Liver (tissue), 9 donors: ENCODE measurements around the gene DCBLD2. TPM values are rescaled to one million over a fixed set of nuclear protein-coding genes. Genes with fewer than 3 reads are reported as not detected.

ENCODE experiments used
- DNase-seq: peaks from one replicate; pipeline ENCODE4 v3.0.0-alpha.2; 2017; ENCODE audit warnings: low spot score
- H3K27ac ChIP-seq, 2 donors: one replicate each; pipeline ENCODE4 v1.7.0; 2013; ENCODE audit warnings: inconsistent platforms in 2 of 2, low read length in 2 of 2, control low read depth in 1 of 2, low read depth in 1 of 2, mild to moderate bottlenecking in 1 of 2
- H3K27me3 ChIP-seq, 4 donors: one replicate each; pipeline versions ENCODE4 v1.6.1 to v1.7.0; 2013; ENCODE audit warnings: low read length in 3 of 4, inconsistent platforms in 1 of 4, mild to moderate bottlenecking in 1 of 4, moderate library complexity in 1 of 4; ENCODE audit not compliant: control insufficient read depth in 4 of 4, insufficient read depth in 4 of 4
- H3K36me3 ChIP-seq, 4 donors: one replicate each; pipeline versions ENCODE4 v1.6.1 to v1.7.0; 2013; ENCODE audit warnings: low read length in 3 of 4, mild to moderate bottlenecking in 3 of 4, low read depth in 1 of 4, moderate library complexity in 1 of 4; ENCODE audit not compliant: control insufficient read depth in 4 of 4, insufficient read depth in 3 of 4
- H3K4me1 ChIP-seq, 4 donors: one replicate each; pipeline versions ENCODE4 v1.6.1 to v1.7.0; 2013; ENCODE audit warnings: low read length in 3 of 4, mild to moderate bottlenecking in 3 of 4, moderate library complexity in 1 of 4; ENCODE audit not compliant: control insufficient read depth in 4 of 4, insufficient read depth in 4 of 4
- H3K4me3 ChIP-seq, 3 donors: one replicate each; pipeline versions ENCODE4 v1.6.1 to v1.7.0; 2013; ENCODE audit warnings: low read length in 3 of 3, control low read depth in 1 of 3, low read depth in 1 of 3, mild to moderate bottlenecking in 1 of 3
- H3K9ac ChIP-seq, 2 donors: one replicate each; pipeline ENCODE4 v1.7.0; 2013; ENCODE audit warnings: low read length in 2 of 2, mild to moderate bottlenecking in 2 of 2, moderate library complexity in 2 of 2, control low read depth in 1 of 2, low read depth in 1 of 2
- H3K9me3 ChIP-seq, 4 donors: one replicate each; pipeline versions ENCODE4 v1.6.1 to v1.7.0; 2013; ENCODE audit warnings: low read length in 3 of 4; ENCODE audit not compliant: control insufficient read depth in 4 of 4
- EGR1 ChIP-seq, 2 donors: IDR thresholded peaks; 2 replicates each; pipeline ENCODE4 v1.6.1; 2016 to 2018; ENCODE audit warnings: antibody characterized with exemption in 2 of 2, low read depth in 2 of 2
- FOXA2 ChIP-seq: IDR thresholded peaks from 2 replicates; pipeline ENCODE4 v1.6.1; 2016; ENCODE audit warnings: antibody characterized with exemption
- GABPA ChIP-seq, 2 donors: IDR thresholded peaks in 1 of 2; conservative IDR thresholded peaks in 1 of 2; 2 replicates each; pipeline ENCODE4 v1.6.1; 2016; ENCODE audit warnings: antibody characterized with exemption in 2 of 2, mild to moderate bottlenecking in 1 of 2, moderate library complexity in 1 of 2
- HNF4A ChIP-seq, 2 donors: conservative IDR thresholded peaks; 2 replicates each; pipeline ENCODE4 v1.6.1; 2016; ENCODE audit warnings: antibody characterized with exemption in 2 of 2, mild to moderate bottlenecking in 2 of 2
- HNF4G ChIP-seq: IDR thresholded peaks from 2 replicates; pipeline ENCODE4 v1.6.1; 2016; ENCODE audit warnings: antibody characterized with exemption
- JUND ChIP-seq, 2 donors: IDR thresholded peaks; 2 replicates each; pipeline ENCODE4 v1.6.1; 2016; ENCODE audit warnings: antibody characterized with exemption in 2 of 2
- RAD21 ChIP-seq, 2 donors: IDR thresholded peaks; 2 replicates each; pipeline ENCODE4 v1.6.1; 2016; ENCODE audit warnings: antibody characterized with exemption in 2 of 2, mild to moderate bottlenecking in 2 of 2
- RXRA ChIP-seq, 2 donors: IDR thresholded peaks; 2 replicates each; pipeline ENCODE4 v1.6.1; 2017 to 2018; ENCODE audit warnings: antibody characterized with exemption in 2 of 2, mild to moderate bottlenecking in 1 of 2
- SP1 ChIP-seq: IDR thresholded peaks from 2 replicates; pipeline ENCODE4 v1.6.1; 2018; ENCODE audit warnings: antibody characterized with exemption, mild to moderate bottlenecking
- YY1 ChIP-seq: IDR thresholded peaks from 2 replicates; pipeline ENCODE4 v1.6.1; 2016; ENCODE audit warnings: antibody characterized with exemption, mild to moderate bottlenecking
- whole genome bisulfite sequencing: extraction: QIAGEN DNeasy Blood & Tissue Kit; methylation state at CpG from one replicate; pipeline ENCODE4 v1.1.7; 2013; 5-methylcytosine and 5-hydroxymethylcytosine counted together
- polyA plus RNA-seq, 2 donors: library from polyadenylated mRNA; stranded (reverse) in 1 of 2; unstranded in 1 of 2; fragments of 200-250 nt in 1 of 2; fragments of >200 nt in 1 of 2; fragmentation: Nextera tagmentation in 1 of 2; extraction: Ambion mirVana in 1 of 2; gene quantifications; one replicate each; pipeline versions ENCODE4 v1.2.1 to v1.2.3, GENCODE V29; 2013 to 2015
- total RNA-seq, 2 donors: library from RNA; depleted of rRNA; stranded (reverse); fragments of >200 nt; gene quantifications; one replicate each; pipeline ENCODE4 v1.2.3, GENCODE V29; 2014
- TF ChIP-seq, protein P1 (sequence below): IDR thresholded peaks from 2 replicates; pipeline ENCODE4 v1.6.1; 2016; ENCODE audit warnings: antibody characterized with exemption
- TF ChIP-seq, protein P2 (sequence below): IDR thresholded peaks from 2 replicates; pipeline ENCODE4 v1.6.1; 2016; ENCODE audit warnings: antibody characterized with exemption
- TF ChIP-seq, protein P3 (sequence below): IDR thresholded peaks from 2 replicates; pipeline ENCODE4 v1.6.1; 2016; ENCODE audit warnings: antibody characterized with exemption, mild to moderate bottlenecking
- TF ChIP-seq, protein P4 (sequence below): IDR thresholded peaks from 2 replicates; pipeline ENCODE4 v1.6.1; 2016; ENCODE audit warnings: antibody characterized with exemption
- donor health status: healthy.
- donor health status: healthy.
- donor health status: healthy.
- donor health status: healthy.
- donor health status: healthy.

DCBLD2 gene
- total and polyA plus RNA-seq, 4 donors: 4.7 to 14.7 (median 9.1) TPM

DNA sequence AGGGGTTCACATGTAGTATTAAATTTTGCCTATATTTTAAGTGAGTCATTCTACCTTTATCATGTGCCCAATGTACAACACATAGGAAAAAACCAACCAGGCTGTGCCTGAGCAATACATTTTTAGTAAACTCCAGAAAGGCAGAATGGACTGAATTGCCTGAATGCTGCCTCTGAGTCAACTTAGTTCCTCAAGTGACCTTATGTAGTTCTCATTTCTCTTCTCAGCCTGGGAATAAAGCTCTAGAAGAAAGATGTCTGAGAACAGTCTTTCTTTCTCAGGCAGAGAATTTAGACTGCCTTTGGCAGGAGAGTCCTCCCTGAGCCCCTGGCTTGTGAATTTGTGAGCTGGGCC lies 125.4 kb downstream of the DCBLD2 start:
- H3K4me1 ChIP-seq: peaks cover 14 to 37% (median 31%) of the 10 kb centered on the region in 4 donors
- no peak overlapping the region for H3K4me3 ChIP-seq
- no peaks in the 10 kb centered on the region for H3K9me3 ChIP-seq
- H3K27ac ChIP-seq: peak overlapping the region; percentile 39 to 64
- H3K27me3 ChIP-seq: no peaks in the 10 kb centered on the region
- DNase-seq: no peak
- H3K36me3 ChIP-seq: peaks cover 1 to 28% (median 7%) of the 10 kb centered on the region in 4 donors
- no peak overlapping the region for H3K9ac ChIP-seq
- TF ChIP-seq, protein P1, sequence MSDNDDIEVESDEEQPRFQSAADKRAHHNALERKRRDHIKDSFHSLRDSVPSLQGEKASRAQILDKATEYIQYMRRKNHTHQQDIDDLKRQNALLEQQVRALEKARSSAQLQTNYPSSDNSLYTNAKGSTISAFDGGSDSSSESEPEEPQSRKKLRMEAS: no peak
- TF ChIP-seq GABPA (IDR thresholded peaks at IDR 0.05 in 1 of 2, conservative IDR thresholded peaks at IDR 0.05 in 1 of 2): no peak
- no peak for TF ChIP-seq EGR1 (IDR thresholded peaks at IDR 0.05; ENCODE audit: low read depth in 2 of 2)
- no peak for TF ChIP-seq HNF4A (conservative IDR thresholded peaks at IDR 0.05)
- no peak for TF ChIP-seq FOXA2
- no peak for TF ChIP-seq YY1
- TF ChIP-seq RXRA (IDR thresholded peaks at IDR 0.05): no peak
- TF ChIP-seq, protein P2, sequence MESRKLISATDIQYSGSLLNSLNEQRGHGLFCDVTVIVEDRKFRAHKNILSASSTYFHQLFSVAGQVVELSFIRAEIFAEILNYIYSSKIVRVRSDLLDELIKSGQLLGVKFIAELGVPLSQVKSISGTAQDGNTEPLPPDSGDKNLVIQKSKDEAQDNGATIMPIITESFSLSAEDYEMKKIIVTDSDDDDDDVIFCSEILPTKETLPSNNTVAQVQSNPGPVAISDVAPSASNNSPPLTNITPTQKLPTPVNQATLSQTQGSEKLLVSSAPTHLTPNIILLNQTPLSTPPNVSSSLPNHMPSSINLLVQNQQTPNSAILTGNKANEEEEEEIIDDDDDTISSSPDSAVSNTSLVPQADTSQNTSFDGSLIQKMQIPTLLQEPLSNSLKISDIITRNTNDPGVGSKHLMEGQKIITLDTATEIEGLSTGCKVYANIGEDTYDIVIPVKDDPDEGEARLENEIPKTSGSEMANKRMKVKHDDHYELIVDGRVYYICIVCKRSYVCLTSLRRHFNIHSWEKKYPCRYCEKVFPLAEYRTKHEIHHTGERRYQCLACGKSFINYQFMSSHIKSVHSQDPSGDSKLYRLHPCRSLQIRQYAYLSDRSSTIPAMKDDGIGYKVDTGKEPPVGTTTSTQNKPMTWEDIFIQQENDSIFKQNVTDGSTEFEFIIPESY: no peak
- TF ChIP-seq RAD21 (IDR thresholded peaks at IDR 0.05): no peak
- TF ChIP-seq JUND (IDR thresholded peaks at IDR 0.05): no peak
- TF ChIP-seq, protein P3, sequence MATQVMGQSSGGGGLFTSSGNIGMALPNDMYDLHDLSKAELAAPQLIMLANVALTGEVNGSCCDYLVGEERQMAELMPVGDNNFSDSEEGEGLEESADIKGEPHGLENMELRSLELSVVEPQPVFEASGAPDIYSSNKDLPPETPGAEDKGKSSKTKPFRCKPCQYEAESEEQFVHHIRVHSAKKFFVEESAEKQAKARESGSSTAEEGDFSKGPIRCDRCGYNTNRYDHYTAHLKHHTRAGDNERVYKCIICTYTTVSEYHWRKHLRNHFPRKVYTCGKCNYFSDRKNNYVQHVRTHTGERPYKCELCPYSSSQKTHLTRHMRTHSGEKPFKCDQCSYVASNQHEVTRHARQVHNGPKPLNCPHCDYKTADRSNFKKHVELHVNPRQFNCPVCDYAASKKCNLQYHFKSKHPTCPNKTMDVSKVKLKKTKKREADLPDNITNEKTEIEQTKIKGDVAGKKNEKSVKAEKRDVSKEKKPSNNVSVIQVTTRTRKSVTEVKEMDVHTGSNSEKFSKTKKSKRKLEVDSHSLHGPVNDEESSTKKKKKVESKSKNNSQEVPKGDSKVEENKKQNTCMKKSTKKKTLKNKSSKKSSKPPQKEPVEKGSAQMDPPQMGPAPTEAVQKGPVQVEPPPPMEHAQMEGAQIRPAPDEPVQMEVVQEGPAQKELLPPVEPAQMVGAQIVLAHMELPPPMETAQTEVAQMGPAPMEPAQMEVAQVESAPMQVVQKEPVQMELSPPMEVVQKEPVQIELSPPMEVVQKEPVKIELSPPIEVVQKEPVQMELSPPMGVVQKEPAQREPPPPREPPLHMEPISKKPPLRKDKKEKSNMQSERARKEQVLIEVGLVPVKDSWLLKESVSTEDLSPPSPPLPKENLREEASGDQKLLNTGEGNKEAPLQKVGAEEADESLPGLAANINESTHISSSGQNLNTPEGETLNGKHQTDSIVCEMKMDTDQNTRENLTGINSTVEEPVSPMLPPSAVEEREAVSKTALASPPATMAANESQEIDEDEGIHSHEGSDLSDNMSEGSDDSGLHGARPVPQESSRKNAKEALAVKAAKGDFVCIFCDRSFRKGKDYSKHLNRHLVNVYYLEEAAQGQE: no peak
- no peak for TF ChIP-seq SP1

DNA sequence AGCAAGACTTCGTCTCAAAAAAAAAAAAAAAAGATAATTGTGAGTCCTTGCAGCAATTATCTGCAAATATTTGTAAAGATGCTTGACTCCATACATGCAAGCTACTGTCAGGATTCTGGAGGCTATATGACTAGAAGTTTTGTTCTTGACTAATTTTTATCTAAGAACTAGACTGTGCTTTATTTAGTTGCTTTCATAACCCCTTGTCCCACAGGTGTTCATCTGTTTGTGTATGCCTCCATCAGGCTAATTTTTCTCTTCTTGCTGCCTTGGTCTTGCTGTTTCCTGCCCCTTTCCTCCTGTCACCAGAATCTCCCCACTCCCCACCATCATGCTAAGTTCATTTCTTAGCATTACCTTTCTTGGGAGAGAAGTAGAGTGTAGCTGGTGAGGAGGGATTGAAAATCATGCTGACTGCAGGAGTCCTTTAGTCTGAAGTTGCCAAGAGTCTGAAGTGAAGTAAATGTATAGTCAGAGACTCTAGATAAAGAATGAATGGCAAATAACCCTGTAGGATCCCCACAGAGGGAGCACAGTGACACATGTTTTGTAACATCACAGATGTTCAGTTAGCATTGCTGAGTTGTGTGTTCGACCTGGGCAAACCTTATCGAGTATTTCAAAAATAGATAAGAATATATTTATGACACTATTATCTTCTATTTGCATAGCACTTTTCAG lies 125.9 kb downstream of the DCBLD2 start:
- Histone ChIP-seq H3K4me1 (peaks cover 14 to 39% (median 31%) of the 10 kb centered on the region in 4 donors), H3K27me3 (no peaks in the 10 kb centered on the region), H3K27ac (no peak overlapping the region), H3K36me3 (peaks cover 1 to 34% (median 7%) of the 10 kb centered on the region in 4 donors), H3K9ac (no peak overlapping the region), H3K4me3 (no peak overlapping the region), H3K9me3 (no peaks in the 10 kb centered on the region)
- TF ChIP-seq EGR1 (IDR thresholded peaks at IDR 0.05; ENCODE audit: low read depth in 2 of 2) (no peak), JUND (IDR thresholded peaks at IDR 0.05) (no peak), HNF4G (no peak), RAD21 (IDR thresholded peaks at IDR 0.05) (no peak), YY1 (no peak)
- TF ChIP-seq, protein P3: no peak
- TF ChIP-seq, protein P4, sequence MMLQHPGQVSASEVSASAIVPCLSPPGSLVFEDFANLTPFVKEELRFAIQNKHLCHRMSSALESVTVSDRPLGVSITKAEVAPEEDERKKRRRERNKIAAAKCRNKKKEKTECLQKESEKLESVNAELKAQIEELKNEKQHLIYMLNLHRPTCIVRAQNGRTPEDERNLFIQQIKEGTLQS: no peak
- DNase-seq: no peak
- 57% methylated on average over 3 of the region's 3 CpGs for WGBS
